ENCODE data around the gene CX3CL1.

The CX3CL1 gene

DNA sequence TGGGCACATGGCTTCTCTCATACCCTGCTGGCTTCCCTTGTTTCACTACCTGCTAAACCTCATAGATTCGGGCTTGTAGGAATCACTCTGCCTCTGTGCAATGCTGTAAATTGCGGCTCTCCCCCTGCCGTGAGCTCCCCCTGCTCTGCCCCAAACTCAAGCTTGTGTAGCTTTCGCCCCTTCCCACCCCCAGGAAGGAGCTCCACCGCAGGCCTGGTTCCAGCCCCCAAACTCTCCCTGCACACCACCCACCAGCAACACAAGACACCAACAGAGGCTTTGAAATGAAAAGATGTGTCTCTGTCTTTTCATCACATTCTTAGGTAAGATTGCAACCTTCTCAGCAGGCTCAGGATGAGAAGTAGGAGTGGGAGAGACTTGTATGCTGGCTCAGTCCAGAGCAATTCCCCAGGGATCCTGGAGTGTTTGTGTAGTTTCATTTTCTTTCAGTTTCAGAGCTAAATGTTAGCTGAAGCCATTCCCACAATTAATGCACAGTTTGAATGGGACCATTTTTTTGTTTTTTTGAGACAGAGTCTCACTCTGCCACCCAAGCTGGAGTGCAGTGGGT lies 14.2 kb downstream of the CX3CL1 start:
- DNase-seq (ENCODE audit: low read depth): peak; percentile 13
- no peak overlapping the region for H3K4me3 ChIP-seq (ENCODE audit: control insufficient read depth, low read depth, low read length)
- TF ChIP-seq, protein P1, sequence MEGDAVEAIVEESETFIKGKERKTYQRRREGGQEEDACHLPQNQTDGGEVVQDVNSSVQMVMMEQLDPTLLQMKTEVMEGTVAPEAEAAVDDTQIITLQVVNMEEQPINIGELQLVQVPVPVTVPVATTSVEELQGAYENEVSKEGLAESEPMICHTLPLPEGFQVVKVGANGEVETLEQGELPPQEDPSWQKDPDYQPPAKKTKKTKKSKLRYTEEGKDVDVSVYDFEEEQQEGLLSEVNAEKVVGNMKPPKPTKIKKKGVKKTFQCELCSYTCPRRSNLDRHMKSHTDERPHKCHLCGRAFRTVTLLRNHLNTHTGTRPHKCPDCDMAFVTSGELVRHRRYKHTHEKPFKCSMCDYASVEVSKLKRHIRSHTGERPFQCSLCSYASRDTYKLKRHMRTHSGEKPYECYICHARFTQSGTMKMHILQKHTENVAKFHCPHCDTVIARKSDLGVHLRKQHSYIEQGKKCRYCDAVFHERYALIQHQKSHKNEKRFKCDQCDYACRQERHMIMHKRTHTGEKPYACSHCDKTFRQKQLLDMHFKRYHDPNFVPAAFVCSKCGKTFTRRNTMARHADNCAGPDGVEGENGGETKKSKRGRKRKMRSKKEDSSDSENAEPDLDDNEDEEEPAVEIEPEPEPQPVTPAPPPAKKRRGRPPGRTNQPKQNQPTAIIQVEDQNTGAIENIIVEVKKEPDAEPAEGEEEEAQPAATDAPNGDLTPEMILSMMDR (IDR thresholded peaks at IDR 0.05; ENCODE audit: control insufficient read depth, insufficient read depth, low read depth, low read length, missing control alignments): no peak

GRCh38 chr16:57387598-57388354 lies 15.5 kb downstream of the CX3CL1 start:
- H3K4me3 ChIP-seq (ENCODE audit: control insufficient read depth, low read depth, low read length): no peak overlapping the region
- TF ChIP-seq, protein P1 (IDR thresholded peaks at IDR 0.05; ENCODE audit: control insufficient read depth, insufficient read depth, low read depth, low read length, missing control alignments): no peak
- DNase-seq (ENCODE audit: low read depth): no peak

DNA sequence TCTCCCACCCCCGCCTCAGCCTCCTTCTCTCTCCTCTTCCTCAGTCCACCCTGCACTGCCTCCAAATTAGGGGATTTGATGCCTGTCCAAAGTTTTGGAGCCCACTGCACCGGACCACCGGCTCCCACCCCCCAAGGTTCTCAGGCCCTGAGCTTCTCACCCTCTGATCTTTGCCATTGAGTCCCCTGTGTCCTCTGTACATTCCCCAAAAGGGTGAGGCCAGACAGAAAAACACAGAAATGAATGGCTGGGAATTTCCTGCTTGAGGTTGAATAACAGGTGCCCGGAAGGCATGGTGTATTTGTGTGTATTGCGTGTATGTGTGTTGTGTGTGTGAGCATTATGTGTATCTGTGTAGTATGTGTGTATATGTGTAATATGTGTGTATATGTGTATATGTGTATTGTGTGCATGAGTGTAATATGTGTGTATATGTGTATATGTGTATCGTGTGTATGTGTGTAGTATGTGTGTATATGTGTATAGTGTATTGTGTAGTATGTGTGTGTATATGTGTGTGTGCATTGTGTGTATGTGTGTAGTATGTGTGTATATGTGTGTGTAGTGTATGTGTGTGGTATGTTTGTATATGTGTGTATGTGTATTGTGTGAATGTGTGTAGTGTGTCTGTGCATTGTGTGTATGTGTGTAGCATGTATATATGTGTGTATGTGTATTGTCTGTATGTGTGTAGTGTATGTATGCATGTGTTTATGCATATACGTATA lies 16.2 kb downstream of the CX3CL1 start:
- DNase-seq (ENCODE audit: low read depth): no peak
- TF ChIP-seq, protein P1 (IDR thresholded peaks at IDR 0.05; ENCODE audit: control insufficient read depth, insufficient read depth, low read depth, low read length, missing control alignments): no peak
- no peak overlapping the region for H3K4me3 ChIP-seq (ENCODE audit: control insufficient read depth, low read depth, low read length)

DNA sequence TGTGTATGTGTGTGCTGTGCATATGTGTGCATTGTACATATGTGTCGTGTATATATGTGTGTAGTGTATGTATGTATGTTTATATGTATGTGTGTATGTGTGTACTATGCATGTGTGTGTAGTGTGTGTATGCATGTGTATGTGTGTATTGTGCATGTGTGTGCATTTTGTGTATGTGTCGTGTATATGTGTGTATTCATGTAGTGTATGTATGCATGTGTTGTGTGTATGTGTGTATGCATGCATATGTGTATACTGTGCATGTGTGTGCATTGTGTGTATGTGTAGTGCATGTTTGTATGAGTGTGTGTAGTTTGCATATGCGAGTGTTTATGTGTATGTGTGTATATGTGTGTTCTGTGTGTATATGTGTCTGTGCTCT lies 16.8 kb downstream of the CX3CL1 start:
- TF ChIP-seq, protein P1 (IDR thresholded peaks at IDR 0.05; ENCODE audit: control insufficient read depth, insufficient read depth, low read depth, low read length, missing control alignments): no peak

DNA sequence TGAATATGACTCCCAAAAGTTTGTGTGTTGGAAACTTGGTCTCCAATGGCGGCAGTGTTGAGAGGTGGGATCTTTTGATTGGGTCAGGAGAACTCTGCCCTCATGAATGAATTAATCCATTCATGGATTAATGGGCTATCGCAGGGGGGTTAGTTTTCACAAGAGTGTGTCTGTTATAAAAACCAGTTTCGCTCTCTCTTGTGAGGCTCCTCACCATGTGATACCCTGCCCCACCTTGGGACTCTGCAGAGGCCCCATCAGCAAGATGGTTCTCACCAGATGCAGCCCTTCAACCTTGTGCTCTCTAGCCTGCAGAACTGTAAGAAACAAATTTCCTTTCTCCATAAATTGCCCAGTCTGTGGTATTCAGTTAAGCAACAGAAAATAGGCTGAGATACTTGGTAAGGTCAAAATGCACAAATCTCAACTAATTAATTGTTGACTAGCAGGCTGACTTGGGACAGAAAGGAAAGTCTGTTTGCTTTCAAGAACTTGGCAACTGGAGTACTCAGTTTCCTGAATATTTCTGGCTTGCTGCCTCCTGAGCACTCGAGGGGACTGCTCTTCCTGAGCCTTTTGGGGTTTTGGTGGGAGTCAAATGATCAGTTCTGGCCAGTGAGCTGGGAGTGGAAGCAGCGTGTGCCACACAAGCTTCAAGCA lies 18.5 kb downstream of the CX3CL1 start:
- TF ChIP-seq, protein P1 (IDR thresholded peaks at IDR 0.05; ENCODE audit: control insufficient read depth, insufficient read depth, low read depth, low read length, missing control alignments): no peak
- no peak overlapping the region for H3K4me3 ChIP-seq (ENCODE audit: control insufficient read depth, low read depth, low read length)
- no peak for DNase-seq (ENCODE audit: low read depth)

More for the DNA sequence above, 16.8 kb downstream of the CX3CL1 start:
- no peak for DNase-seq (ENCODE audit: low read depth)
- H3K4me3 ChIP-seq (ENCODE audit: control insufficient read depth, low read depth, low read length): no peak overlapping the region

DNA sequence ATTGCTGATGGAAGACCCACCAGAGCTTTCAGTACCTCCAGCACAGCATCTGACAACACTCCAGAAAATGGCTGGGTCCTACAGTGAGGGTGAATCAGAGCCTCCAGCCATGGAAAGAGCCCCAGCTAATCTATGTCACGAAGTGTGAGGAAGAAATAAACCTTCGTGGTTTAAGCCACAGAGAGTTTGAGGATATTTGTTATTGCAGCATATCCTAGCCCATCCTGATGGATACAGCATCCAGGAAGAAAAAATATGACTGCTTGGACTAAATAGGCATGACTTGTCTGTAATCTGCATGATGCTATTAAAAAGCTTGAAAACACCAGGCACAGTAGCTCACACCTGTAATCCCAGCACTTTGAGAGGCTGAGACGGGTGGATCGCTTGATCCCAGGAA lies 19.0 kb downstream of the CX3CL1 start:
- no peak overlapping the region for H3K4me3 ChIP-seq (ENCODE audit: control insufficient read depth, low read depth, low read length)
- TF ChIP-seq, protein P1 (IDR thresholded peaks at IDR 0.05; ENCODE audit: control insufficient read depth, insufficient read depth, low read depth, low read length, missing control alignments): no peak
- DNase-seq (ENCODE audit: low read depth): no peak

Data from AG09309 (cell line).